Measurements from ENCODE around the gene GRIP1.

- TF ChIP-seq CTCF (IDR thresholded peaks at IDR 0.05 in 4 of 5, conservative IDR thresholded peaks at IDR 0.05 in 1 of 5) (no peak), POLR2A (IDR thresholded peaks at IDR 0.05) (no peak)
Observed at GRCh38 chr12:66699738-66700482, 21.0 kb upstream of the GRIP1 start.
